Natural killer cell (primary cell): ENCODE data around the gene TENT5C. TPM values are rescaled to one million over a fixed set of nuclear protein-coding genes. Genes with fewer than 3 reads are reported as not detected.
A peak's percentile ranks its signal among the peaks of the same experiment; 100 is the strongest.

Source experiments
- ATAC-seq, 3 donors: fragments of 150-1000 bp in 2 of 3; fragments of 200-7000 bp in 1 of 3; cut with Tn5 transposase; 1 replicate in 1 of 3; 2 replicates in 2 of 3; pipeline ENCODE4 v1.10.0; 2021; ENCODE audit warnings: mild to moderate bottlenecking in 2 of 3, moderate library complexity in 2 of 3
- DNase-seq, 2 donors: peaks; one replicate each; pipeline versions ENCODE4 v3.0.0 to v3.0.0-alpha.2; 2013 to 2021; ENCODE audit warnings: mixed read lengths in 1 of 2
- H3K27ac ChIP-seq: one replicate; pipeline ENCODE4 v1.5.1; 2013; ENCODE audit warnings: mild to moderate bottlenecking, low read length
- H3K27me3 ChIP-seq: one replicate; pipeline ENCODE4 v1.6.1; 2013; ENCODE audit warnings: low read length; ENCODE audit not compliant: control insufficient read depth, insufficient read depth
- H3K36me3 ChIP-seq: one replicate; pipeline ENCODE4 v1.6.1; 2013; ENCODE audit warnings: low read length; ENCODE audit not compliant: control insufficient read depth, insufficient read depth
- H3K4me1 ChIP-seq: one replicate; pipeline ENCODE4 v1.6.1; 2013; ENCODE audit warnings: low read length; ENCODE audit not compliant: control insufficient read depth, insufficient read depth
- H3K4me3 ChIP-seq: one replicate; pipeline ENCODE4 v1.5.1; 2013; ENCODE audit warnings: low read length
- H3K9me3 ChIP-seq: one replicate; pipeline ENCODE4 v1.6.1; 2013; ENCODE audit warnings: low read length; ENCODE audit not compliant: control insufficient read depth, insufficient read depth
- H3K27ac Mint-ChIP-seq, 2 donors: one replicate each; pipeline ENCODE4 v1.8.0; 2022; ENCODE audit warnings: mild to moderate bottlenecking in 2 of 2, mixed read lengths in 2 of 2, moderate library complexity in 1 of 2
- H3K27me3 Mint-ChIP-seq, 2 donors: one replicate each; pipeline ENCODE4 v1.8.0; 2022; ENCODE audit warnings: low read depth in 2 of 2, mixed read lengths in 2 of 2
- H3K36me3 Mint-ChIP-seq: one replicate; pipeline ENCODE4 v1.8.0; 2022; ENCODE audit warnings: mixed read lengths
- H3K4me1 Mint-ChIP-seq, 2 donors: one replicate each; pipeline ENCODE4 v1.8.0; 2022; ENCODE audit warnings: mixed read lengths in 2 of 2
- H3K4me3 Mint-ChIP-seq: one replicate; pipeline ENCODE4 v1.8.0; 2022; ENCODE audit warnings: mild to moderate bottlenecking, moderate library complexity, mixed read lengths
- H3K9me3 Mint-ChIP-seq, 2 donors: one replicate each; pipeline ENCODE4 v1.8.0; 2022; ENCODE audit warnings: mixed read lengths in 2 of 2
- WGBS: methylation state at CpG from one replicate; pipeline ENCODE4 v1.1.7; 2013; ENCODE audit warnings: missing lambda C conversion rate; ENCODE audit not compliant: insufficient coverage; 5-methylcytosine and 5-hydroxymethylcytosine counted together
- intact Hi-C: fragments of 100-400 bp; cut with micrococcal nuclease; formaldehyde crosslinking; loops from one replicate; pipeline ENCODE4 v1.14.2; 2022
- total RNA-seq, 4 donors: library from RNA; stranded (reverse); fragments of 120-200 nt in 1 of 4; gene quantifications; one replicate each; pipeline versions ENCODE4 v1.2.3 to v1.2.4, GENCODE V29; 2013 to 2022
- TF ChIP-seq, protein P1 (sequence below): fragments of 200-600 bp; IDR thresholded peaks from one replicate; pipeline ENCODE4 v1.8.0; 2022; ENCODE audit warnings: antibody characterized with exemption

TENT5C gene
- total RNA-seq, 3 donors from 2014 or later (not counting 1 experiment from before 2014, with no cell fraction given) = 80.6 to 109 (median 90.9) TPM

DNA sequence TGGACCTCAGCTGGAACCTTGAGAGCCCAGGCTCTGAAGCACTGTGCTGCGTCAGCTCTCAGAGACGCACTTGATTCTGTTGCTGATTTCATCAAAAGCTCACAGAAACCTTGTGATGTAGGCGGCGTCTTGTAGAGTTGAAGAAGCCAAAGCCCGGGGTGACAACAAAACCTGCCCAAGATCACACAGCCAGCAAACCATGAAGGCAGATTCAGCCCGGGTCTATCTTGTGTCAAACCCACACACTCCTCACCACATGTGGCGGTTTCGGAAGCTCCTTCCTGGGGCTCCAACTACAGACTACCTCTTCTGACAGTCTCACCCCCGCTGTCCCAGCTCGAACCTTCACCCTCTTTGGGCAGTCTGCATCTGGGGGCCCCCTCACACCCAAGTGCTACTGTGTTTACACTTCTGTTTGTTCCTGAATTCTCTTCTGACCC, 50.4 kb downstream of the TENT5C start:
- no peaks in the 10 kb centered on the region for H3K9me3 ChIP-seq
- TF ChIP-seq, protein P1, sequence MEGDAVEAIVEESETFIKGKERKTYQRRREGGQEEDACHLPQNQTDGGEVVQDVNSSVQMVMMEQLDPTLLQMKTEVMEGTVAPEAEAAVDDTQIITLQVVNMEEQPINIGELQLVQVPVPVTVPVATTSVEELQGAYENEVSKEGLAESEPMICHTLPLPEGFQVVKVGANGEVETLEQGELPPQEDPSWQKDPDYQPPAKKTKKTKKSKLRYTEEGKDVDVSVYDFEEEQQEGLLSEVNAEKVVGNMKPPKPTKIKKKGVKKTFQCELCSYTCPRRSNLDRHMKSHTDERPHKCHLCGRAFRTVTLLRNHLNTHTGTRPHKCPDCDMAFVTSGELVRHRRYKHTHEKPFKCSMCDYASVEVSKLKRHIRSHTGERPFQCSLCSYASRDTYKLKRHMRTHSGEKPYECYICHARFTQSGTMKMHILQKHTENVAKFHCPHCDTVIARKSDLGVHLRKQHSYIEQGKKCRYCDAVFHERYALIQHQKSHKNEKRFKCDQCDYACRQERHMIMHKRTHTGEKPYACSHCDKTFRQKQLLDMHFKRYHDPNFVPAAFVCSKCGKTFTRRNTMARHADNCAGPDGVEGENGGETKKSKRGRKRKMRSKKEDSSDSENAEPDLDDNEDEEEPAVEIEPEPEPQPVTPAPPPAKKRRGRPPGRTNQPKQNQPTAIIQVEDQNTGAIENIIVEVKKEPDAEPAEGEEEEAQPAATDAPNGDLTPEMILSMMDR = no peak
- peaks cover 94% of the 10 kb centered on the region for H3K4me1 ChIP-seq
- 13% methylated on average over 10 of the region's 10 CpGs for WGBS
- no peaks in the 10 kb centered on the region for H3K27me3 ChIP-seq
- DNase-seq (peak; percentile 79 to 94), ATAC-seq (peak; percentile 70 to 84 (median 82))
- H3K27ac ChIP-seq = peak overlapping the region; percentile 80
- Mint-ChIP-seq H3K27ac (peak overlapping the region; percentile 90 to 91), H3K4me1 (peaks cover 90 to 95% of the 10 kb centered on the region in 2 donors), H3K27me3 (peaks cover 1 to 11% of the 10 kb centered on the region in 2 donors), H3K36me3 (no peaks in the 10 kb centered on the region), H3K4me3 (peak overlapping the region; percentile 76), H3K9me3 (no peaks in the 10 kb centered on the region)
- H3K36me3 ChIP-seq = no peaks in the 10 kb centered on the region
- H3K4me3 ChIP-seq = no peak overlapping the region
- intact Hi-C loops = loop anchor here (1.0 to 10.0 kb wide), 4 partner anchors 8 to 1151 kb away; partner anchors contain the start of gene TENT5C

DNA sequence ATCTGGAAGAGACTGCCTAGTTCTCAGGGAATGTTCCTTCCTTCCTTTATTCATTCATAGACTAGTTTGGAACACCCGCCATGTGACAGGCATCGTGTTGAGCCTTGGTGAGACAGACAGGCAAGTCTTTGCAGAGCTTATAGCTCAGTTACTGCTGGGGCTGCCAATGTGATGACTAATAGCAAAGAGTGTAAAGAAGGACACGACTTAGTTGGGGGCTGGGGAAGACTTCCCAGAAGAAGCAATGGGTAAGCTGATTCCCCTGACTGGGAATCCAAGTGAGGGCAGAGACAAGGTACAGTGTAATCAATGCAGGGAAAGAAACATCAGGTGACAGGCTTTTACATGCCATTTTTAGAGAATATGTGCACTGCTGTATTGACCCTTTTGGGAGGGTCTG, 51.2 kb downstream of the TENT5C start:
- DNase-seq = peak in 1 of 2 donors; percentile 57
- H3K4me3 ChIP-seq = no peak overlapping the region
- intact Hi-C loops = loop anchor here (2.0 to 10.0 kb wide), 3 partner anchors 42 to 1152 kb away; partner anchors contain the start of gene TENT5C

GRCh38 chr1:117657949-117658660, 52.3 kb downstream of the TENT5C start:
- H3K4me3 Mint-ChIP-seq = peak overlapping the region; percentile 69
- DNase-seq (no peak), ATAC-seq (no peak)
- peaks cover 88 to 91% of the 10 kb centered on the region in 2 donors for H3K4me1 Mint-ChIP-seq
- H3K27ac Mint-ChIP-seq = peak overlapping the region; percentile 50 to 72
- peaks cover 3 to 4% of the 10 kb centered on the region in 2 donors for H3K9me3 Mint-ChIP-seq
- H3K9me3 ChIP-seq = peaks cover 5% of the 10 kb centered on the region
- H3K4me3 ChIP-seq = no peak overlapping the region
- H3K36me3 ChIP-seq = no peaks in the 10 kb centered on the region
- no peaks in the 10 kb centered on the region for H3K27me3 Mint-ChIP-seq
- no peaks in the 10 kb centered on the region for H3K27me3 ChIP-seq
- H3K27ac ChIP-seq = no peak overlapping the region
- WGBS = 93% methylated on average over 5 of the region's 5 CpGs
- peaks cover 89% of the 10 kb centered on the region for H3K4me1 ChIP-seq
- intact Hi-C loops = loop anchor here (2.0 to 10.0 kb wide), 3 partner anchors 43 to 1153 kb away; partner anchors contain the start of gene TENT5C
- TF ChIP-seq, protein P1 = no peak
- H3K36me3 Mint-ChIP-seq = peaks cover 6% of the 10 kb centered on the region

More for the DNA sequence above, 51.2 kb downstream of the TENT5C start:
- Mint-ChIP-seq H3K4me3 (peak overlapping the region; percentile 76), H3K36me3 (peaks cover under 1% of the 10 kb centered on the region), H3K9me3 (peaks cover under 1 to 2% of the 10 kb centered on the region in 2 donors), H3K27ac (peak overlapping the region; percentile 90 to 91), H3K27me3 (peaks cover 0 to 7% of the 10 kb centered on the region in 2 donors), H3K4me1 (peaks cover 90 to 96% of the 10 kb centered on the region in 2 donors)
- TF ChIP-seq, protein P1 = no peak
- WGBS = 45% methylated on average over 3 of the region's 3 CpGs
- H3K27me3 ChIP-seq = no peaks in the 10 kb centered on the region
- H3K36me3 ChIP-seq = no peaks in the 10 kb centered on the region
- peak in 1 of 3 donors; percentile 29 for ATAC-seq
- peaks cover 93% of the 10 kb centered on the region for H3K4me1 ChIP-seq
- no peak overlapping the region for H3K27ac ChIP-seq
- no peaks in the 10 kb centered on the region for H3K9me3 ChIP-seq
